Measurements from ENCODE around the gene PLCB2. TPM values are rescaled to one million over a fixed set of nuclear protein-coding genes. Genes with fewer than 3 reads are reported as not detected.

The PLCB2 gene
- polyA plus RNA-seq (2012; ENCODE audit: missing spikeins) = 8.8 TPM

- FAIRE-seq = peak; percentile 84
- TF ChIP-seq TAF1 (IDR thresholded peaks at IDR 0.05; ENCODE audit: borderline replicate concordance, low read depth, low read length) (0 out of 2 replicates have a peak, but pooled peaks have one; percentile 28), POLR2A (IDR thresholded peaks at IDR 0.05; ENCODE audit: low read depth, low read length) (peak; percentile 53; the same call in 1 of the 2 replicates), POLR2AphosphoS5 (IDR thresholded peaks at IDR 0.05; ENCODE audit: low read depth, low read length) (0 out of 2 replicates have a peak, but pooled peaks have one; percentile 52)
- peak; percentile 60 for DNase-seq (ENCODE audit: insufficient read length)
Measured at GRCh38 chr15:40307421-40308211, at the start of gene PLCB2. Gene PLCB2, minus strand, starts transcription at chr15:40307935. Its CDS starts 263 bp downstream, at chr15:40307672.

GRCh38 chr15:40357246-40357645 lies 49.5 kb upstream of the PLCB2 start:
- TF ChIP-seq POLR2AphosphoS5 (IDR thresholded peaks at IDR 0.05; ENCODE audit: low read depth, low read length) (no peak), TAF1 (IDR thresholded peaks at IDR 0.05; ENCODE audit: borderline replicate concordance, low read depth, low read length) (no peak), POLR2A (IDR thresholded peaks at IDR 0.05; ENCODE audit: low read depth, low read length) (no peak)
- FAIRE-seq = no peak

GRCh38 chr15:40355976-40356585 lies 48.3 kb upstream of the PLCB2 start:
- DNase-seq (ENCODE audit: insufficient read length) (no peak), FAIRE-seq (no peak)
- TF ChIP-seq POLR2AphosphoS5 (IDR thresholded peaks at IDR 0.05; ENCODE audit: low read depth, low read length) (no peak), POLR2A (IDR thresholded peaks at IDR 0.05; ENCODE audit: low read depth, low read length) (no peak), TAF1 (IDR thresholded peaks at IDR 0.05; ENCODE audit: borderline replicate concordance, low read depth, low read length) (no peak)

More at GRCh38 chr15:40357246-40357645, 49.5 kb upstream of the PLCB2 start:
- no peak for DNase-seq (ENCODE audit: insufficient read length)

GRCh38 chr15:40354408-40355171 lies 46.9 kb upstream of the PLCB2 start:
- DNase-seq (ENCODE audit: insufficient read length) (no peak), FAIRE-seq (no peak)
- TF ChIP-seq POLR2AphosphoS5 (IDR thresholded peaks at IDR 0.05; ENCODE audit: low read depth, low read length) (no peak), TAF1 (IDR thresholded peaks at IDR 0.05; ENCODE audit: borderline replicate concordance, low read depth, low read length) (no peak), POLR2A (IDR thresholded peaks at IDR 0.05; ENCODE audit: low read depth, low read length) (no peak)

GRCh38 chr15:40353697-40354096 lies 46.0 kb upstream of the PLCB2 start:
- DNase-seq (ENCODE audit: insufficient read length) (no peak), FAIRE-seq (no peak)
- no peak for TF ChIP-seq POLR2AphosphoS5 (IDR thresholded peaks at IDR 0.05; ENCODE audit: low read depth, low read length)
- TF ChIP-seq TAF1 (IDR thresholded peaks at IDR 0.05; ENCODE audit: borderline replicate concordance, low read depth, low read length) = no peak
- no peak for TF ChIP-seq POLR2A (IDR thresholded peaks at IDR 0.05; ENCODE audit: low read depth, low read length)

- FAIRE-seq (no peak), DNase-seq (ENCODE audit: insufficient read length) (no peak)
- TF ChIP-seq POLR2A (IDR thresholded peaks at IDR 0.05; ENCODE audit: low read depth, low read length) (no peak), TAF1 (IDR thresholded peaks at IDR 0.05; ENCODE audit: borderline replicate concordance, low read depth, low read length) (no peak), POLR2AphosphoS5 (IDR thresholded peaks at IDR 0.05; ENCODE audit: low read depth, low read length) (no peak)
Measured at GRCh38 chr15:40352281-40352901, 44.7 kb upstream of the PLCB2 start.

GRCh38 chr15:40349163-40349562 lies 41.4 kb upstream of the PLCB2 start:
- TF ChIP-seq TAF1 (IDR thresholded peaks at IDR 0.05; ENCODE audit: borderline replicate concordance, low read depth, low read length) = no peak
- no peak for TF ChIP-seq POLR2A (IDR thresholded peaks at IDR 0.05; ENCODE audit: low read depth, low read length)
- no peak for TF ChIP-seq POLR2AphosphoS5 (IDR thresholded peaks at IDR 0.05; ENCODE audit: low read depth, low read length)
- FAIRE-seq (no peak), DNase-seq (ENCODE audit: insufficient read length) (no peak)

GRCh38 chr15:40348474-40348870 lies 40.7 kb upstream of the PLCB2 start:
- DNase-seq (ENCODE audit: insufficient read length) (no peak), FAIRE-seq (no peak)
- no peak for TF ChIP-seq POLR2A (IDR thresholded peaks at IDR 0.05; ENCODE audit: low read depth, low read length)
- TF ChIP-seq POLR2AphosphoS5 (IDR thresholded peaks at IDR 0.05; ENCODE audit: low read depth, low read length) = no peak
- no peak for TF ChIP-seq TAF1 (IDR thresholded peaks at IDR 0.05; ENCODE audit: borderline replicate concordance, low read depth, low read length)

- TF ChIP-seq TAF1 (IDR thresholded peaks at IDR 0.05; ENCODE audit: borderline replicate concordance, low read depth, low read length) (no peak), POLR2AphosphoS5 (IDR thresholded peaks at IDR 0.05; ENCODE audit: low read depth, low read length) (no peak), POLR2A (IDR thresholded peaks at IDR 0.05; ENCODE audit: low read depth, low read length) (no peak)
- FAIRE-seq (no peak), DNase-seq (ENCODE audit: insufficient read length) (no peak)
Measured at GRCh38 chr15:40347559-40348473, 40.1 kb upstream of the PLCB2 start.

All from GM12892 (cell line).